ENCODE data around the gene DYNAP.

GRCh38 chr18:54551590-54551989 lies 39.5 kb upstream of the DYNAP start:
- TF ChIP-seq, protein P1, sequence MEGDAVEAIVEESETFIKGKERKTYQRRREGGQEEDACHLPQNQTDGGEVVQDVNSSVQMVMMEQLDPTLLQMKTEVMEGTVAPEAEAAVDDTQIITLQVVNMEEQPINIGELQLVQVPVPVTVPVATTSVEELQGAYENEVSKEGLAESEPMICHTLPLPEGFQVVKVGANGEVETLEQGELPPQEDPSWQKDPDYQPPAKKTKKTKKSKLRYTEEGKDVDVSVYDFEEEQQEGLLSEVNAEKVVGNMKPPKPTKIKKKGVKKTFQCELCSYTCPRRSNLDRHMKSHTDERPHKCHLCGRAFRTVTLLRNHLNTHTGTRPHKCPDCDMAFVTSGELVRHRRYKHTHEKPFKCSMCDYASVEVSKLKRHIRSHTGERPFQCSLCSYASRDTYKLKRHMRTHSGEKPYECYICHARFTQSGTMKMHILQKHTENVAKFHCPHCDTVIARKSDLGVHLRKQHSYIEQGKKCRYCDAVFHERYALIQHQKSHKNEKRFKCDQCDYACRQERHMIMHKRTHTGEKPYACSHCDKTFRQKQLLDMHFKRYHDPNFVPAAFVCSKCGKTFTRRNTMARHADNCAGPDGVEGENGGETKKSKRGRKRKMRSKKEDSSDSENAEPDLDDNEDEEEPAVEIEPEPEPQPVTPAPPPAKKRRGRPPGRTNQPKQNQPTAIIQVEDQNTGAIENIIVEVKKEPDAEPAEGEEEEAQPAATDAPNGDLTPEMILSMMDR (IDR thresholded peaks at IDR 0.05; ENCODE audit: low read length), result no peak
- TF ChIP-seq EZH2phosphoT487 (IDR thresholded peaks at IDR 0.05; ENCODE audit: low read length), result no peak
